Neural cell (in vitro differentiated cells): ENCODE data around the gene SPPL3.

ENCODE experiments used
- EP300 ChIP-seq: fragments of 450-650 bp; conservative IDR thresholded peaks from 2 replicates; pipeline ENCODE4 v1.6.1; 2014; ENCODE audit warnings: antibody characterized with exemption, mild to moderate bottlenecking, moderate library complexity; ENCODE audit not compliant: poor library complexity, severe bottlenecking
- RAD21 ChIP-seq: fragments of 450-650 bp; conservative IDR thresholded peaks from 2 replicates; pipeline ENCODE4 v1.6.1; 2014; ENCODE audit warnings: antibody characterized with exemption, mild to moderate bottlenecking, moderate library complexity
- TAF1 ChIP-seq: IDR thresholded peaks from 2 replicates; pipeline ENCODE4 v1.6.1; 2012; ENCODE audit warnings: low read depth
- TF ChIP-seq, protein P1 (sequence below): fragments of 450-650 bp; IDR thresholded peaks from 2 replicates; pipeline ENCODE4 v1.5.1; 2014; ENCODE audit warnings: antibody characterized with exemption, mild to moderate bottlenecking, moderate library complexity; ENCODE audit not compliant: poor library complexity, severe bottlenecking
- TF ChIP-seq, protein P2 (sequence below): IDR thresholded peaks from 2 replicates; pipeline ENCODE4 v1.6.1; 2012; ENCODE audit warnings: borderline replicate concordance

DNA sequence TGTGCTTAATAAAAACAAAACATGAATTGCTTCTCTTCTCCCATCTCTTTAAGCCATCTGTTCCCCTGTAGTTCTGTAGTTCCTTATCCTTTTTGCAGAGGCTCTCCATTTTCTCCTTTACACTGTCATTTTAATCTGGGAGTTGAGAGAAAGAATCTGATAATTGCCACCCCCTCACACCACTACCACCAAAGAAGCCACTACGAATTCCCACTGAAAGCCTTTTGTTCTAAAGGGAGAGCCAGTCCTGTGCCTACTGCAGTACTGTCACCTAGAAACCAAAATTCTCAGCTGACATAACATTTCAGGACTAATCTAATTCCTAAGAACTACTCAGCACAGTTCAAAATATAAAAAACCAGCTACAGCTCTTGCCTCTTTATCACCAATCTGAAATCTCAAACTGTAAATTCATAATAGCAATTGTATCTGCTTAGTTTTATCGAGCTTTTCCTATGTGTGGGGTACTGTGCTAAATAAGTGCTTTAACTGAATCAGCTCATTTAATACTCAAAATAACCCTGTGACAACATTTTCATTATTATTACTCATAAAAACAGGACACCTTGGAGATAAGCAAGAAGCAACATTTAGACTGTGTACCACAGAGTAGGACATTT is 72.4 kb downstream of the SPPL3 start:
- TF ChIP-seq, protein P1, sequence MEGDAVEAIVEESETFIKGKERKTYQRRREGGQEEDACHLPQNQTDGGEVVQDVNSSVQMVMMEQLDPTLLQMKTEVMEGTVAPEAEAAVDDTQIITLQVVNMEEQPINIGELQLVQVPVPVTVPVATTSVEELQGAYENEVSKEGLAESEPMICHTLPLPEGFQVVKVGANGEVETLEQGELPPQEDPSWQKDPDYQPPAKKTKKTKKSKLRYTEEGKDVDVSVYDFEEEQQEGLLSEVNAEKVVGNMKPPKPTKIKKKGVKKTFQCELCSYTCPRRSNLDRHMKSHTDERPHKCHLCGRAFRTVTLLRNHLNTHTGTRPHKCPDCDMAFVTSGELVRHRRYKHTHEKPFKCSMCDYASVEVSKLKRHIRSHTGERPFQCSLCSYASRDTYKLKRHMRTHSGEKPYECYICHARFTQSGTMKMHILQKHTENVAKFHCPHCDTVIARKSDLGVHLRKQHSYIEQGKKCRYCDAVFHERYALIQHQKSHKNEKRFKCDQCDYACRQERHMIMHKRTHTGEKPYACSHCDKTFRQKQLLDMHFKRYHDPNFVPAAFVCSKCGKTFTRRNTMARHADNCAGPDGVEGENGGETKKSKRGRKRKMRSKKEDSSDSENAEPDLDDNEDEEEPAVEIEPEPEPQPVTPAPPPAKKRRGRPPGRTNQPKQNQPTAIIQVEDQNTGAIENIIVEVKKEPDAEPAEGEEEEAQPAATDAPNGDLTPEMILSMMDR: no peak
- TF ChIP-seq TAF1 (no peak), EP300 (no peak), RAD21 (no peak)
- TF ChIP-seq, protein P2, sequence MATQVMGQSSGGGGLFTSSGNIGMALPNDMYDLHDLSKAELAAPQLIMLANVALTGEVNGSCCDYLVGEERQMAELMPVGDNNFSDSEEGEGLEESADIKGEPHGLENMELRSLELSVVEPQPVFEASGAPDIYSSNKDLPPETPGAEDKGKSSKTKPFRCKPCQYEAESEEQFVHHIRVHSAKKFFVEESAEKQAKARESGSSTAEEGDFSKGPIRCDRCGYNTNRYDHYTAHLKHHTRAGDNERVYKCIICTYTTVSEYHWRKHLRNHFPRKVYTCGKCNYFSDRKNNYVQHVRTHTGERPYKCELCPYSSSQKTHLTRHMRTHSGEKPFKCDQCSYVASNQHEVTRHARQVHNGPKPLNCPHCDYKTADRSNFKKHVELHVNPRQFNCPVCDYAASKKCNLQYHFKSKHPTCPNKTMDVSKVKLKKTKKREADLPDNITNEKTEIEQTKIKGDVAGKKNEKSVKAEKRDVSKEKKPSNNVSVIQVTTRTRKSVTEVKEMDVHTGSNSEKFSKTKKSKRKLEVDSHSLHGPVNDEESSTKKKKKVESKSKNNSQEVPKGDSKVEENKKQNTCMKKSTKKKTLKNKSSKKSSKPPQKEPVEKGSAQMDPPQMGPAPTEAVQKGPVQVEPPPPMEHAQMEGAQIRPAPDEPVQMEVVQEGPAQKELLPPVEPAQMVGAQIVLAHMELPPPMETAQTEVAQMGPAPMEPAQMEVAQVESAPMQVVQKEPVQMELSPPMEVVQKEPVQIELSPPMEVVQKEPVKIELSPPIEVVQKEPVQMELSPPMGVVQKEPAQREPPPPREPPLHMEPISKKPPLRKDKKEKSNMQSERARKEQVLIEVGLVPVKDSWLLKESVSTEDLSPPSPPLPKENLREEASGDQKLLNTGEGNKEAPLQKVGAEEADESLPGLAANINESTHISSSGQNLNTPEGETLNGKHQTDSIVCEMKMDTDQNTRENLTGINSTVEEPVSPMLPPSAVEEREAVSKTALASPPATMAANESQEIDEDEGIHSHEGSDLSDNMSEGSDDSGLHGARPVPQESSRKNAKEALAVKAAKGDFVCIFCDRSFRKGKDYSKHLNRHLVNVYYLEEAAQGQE: no peak
